GM12878 (cell line): ENCODE data around the gene RPS6KC1.

Experiments used
- FOXM1 ChIP-seq: IDR thresholded peaks from 2 replicates; pipeline ENCODE4 v1.6.1; 2012; ENCODE audit warnings: low read depth, mild to moderate bottlenecking, inconsistent platforms, low read length, moderate library complexity
- MYB ChIP-seq: fragments of 150-350 bp; IDR thresholded peaks from 2 replicates; pipeline ENCODE4 v1.6.1; 2014; ENCODE audit warnings: mild to moderate bottlenecking, low read depth, low read length, borderline replicate concordance
- NBN ChIP-seq: fragments of 450-650 bp; IDR thresholded peaks from 2 replicates; pipeline ENCODE4 v1.6.1; 2016
- RAD21 ChIP-seq: IDR thresholded peaks from 2 replicates; pipeline ENCODE4 v1.6.1; 2011; ENCODE audit warnings: mild to moderate bottlenecking, low read depth, low read length, moderate library complexity; ENCODE audit not compliant: insufficient read depth
- SMAD1 ChIP-seq: fragments of 450-650 bp; IDR thresholded peaks from 2 replicates; pipeline ENCODE4 v1.6.1; 2018; ENCODE audit warnings: mild to moderate bottlenecking, low read depth; ENCODE audit not compliant: partially characterized antibody

- TF ChIP-seq MYB (no peak), SMAD1 (no peak), FOXM1 (no peak), NBN (no peak), RAD21 (no peak)
Observed at GRCh38 chr1:213066363-213066762, 15.3 kb downstream of the RPS6KC1 start.
